Calu3 (cell line): ENCODE data around the gene TUBA4A. TPM values are rescaled to one million over a fixed set of nuclear protein-coding genes. Genes with fewer than 3 reads are reported as not detected.
"Not testable (repeated sequence)": the region's sequence is repeated elsewhere in the genome, so short reads cannot be mapped to it uniquely, and the experiment has no call there.

Experiments used
- BruUV-seq: library from RNA; stranded (reverse); fragments of 400-500 nt; replicated peaks from 2 replicates; lab custom pipeline; 2021; lab: Mats Ljungman, UMichigan
- CTCF ChIA-PET: fragments of 300-600 bp; sonication (Branson Sonifier 250); formaldehyde crosslinking; loops from one replicate; lab custom pipeline; 2022; ENCODE audit warnings: antibody characterized with exemption; lab: Charles Lee
- DNase-seq: peaks from one replicate; pipeline ENCODE4 v3.0.0; 2022
- H3K27ac Mint-ChIP-seq: one replicate; pipeline ENCODE4 v1.8.0; 2022; ENCODE audit warnings: mixed read lengths; ENCODE audit not compliant: unreplicated experiment
- H3K27me3 Mint-ChIP-seq: one replicate; pipeline ENCODE4 v1.8.0; 2022; ENCODE audit warnings: mixed read lengths; ENCODE audit not compliant: unreplicated experiment
- H3K36me3 Mint-ChIP-seq: one replicate; pipeline ENCODE4 v1.8.0; 2022; ENCODE audit warnings: mild to moderate bottlenecking, moderate library complexity, mixed read lengths; ENCODE audit not compliant: insufficient read depth, unreplicated experiment
- H3K4me1 Mint-ChIP-seq: one replicate; pipeline ENCODE4 v1.8.0; 2022; ENCODE audit warnings: mild to moderate bottlenecking, low read depth, mixed read lengths; ENCODE audit not compliant: unreplicated experiment
- H3K4me3 Mint-ChIP-seq: one replicate; pipeline ENCODE4 v1.8.0; 2022; ENCODE audit warnings: mild to moderate bottlenecking, low read depth, moderate library complexity, mixed read lengths; ENCODE audit not compliant: unreplicated experiment
- H3K9me3 Mint-ChIP-seq: one replicate; pipeline ENCODE4 v1.8.0; 2022; ENCODE audit warnings: low read depth, mixed read lengths; ENCODE audit not compliant: unreplicated experiment
- intact Hi-C: fragments of 100-400 bp; cut with micrococcal nuclease; formaldehyde crosslinking; loops from one replicate; pipeline ENCODE4 v1.10.0; 2022; ENCODE audit not compliant: unreplicated experiment
- total RNA-seq: library from RNA; stranded (reverse); gene quantifications from 2 replicates; pipeline ENCODE4 v1.2.3, GENCODE V29; 2022
- TF ChIP-seq, protein P1 (sequence below): fragments of 200-600 bp; IDR thresholded peaks from one replicate; pipeline ENCODE4 v1.8.0; 2022; ENCODE audit warnings: antibody characterized with exemption; ENCODE audit not compliant: unreplicated experiment

TUBA4A gene
- total RNA-seq, 1 experiment from 2014 or later: 97.9 TPM

DNA sequence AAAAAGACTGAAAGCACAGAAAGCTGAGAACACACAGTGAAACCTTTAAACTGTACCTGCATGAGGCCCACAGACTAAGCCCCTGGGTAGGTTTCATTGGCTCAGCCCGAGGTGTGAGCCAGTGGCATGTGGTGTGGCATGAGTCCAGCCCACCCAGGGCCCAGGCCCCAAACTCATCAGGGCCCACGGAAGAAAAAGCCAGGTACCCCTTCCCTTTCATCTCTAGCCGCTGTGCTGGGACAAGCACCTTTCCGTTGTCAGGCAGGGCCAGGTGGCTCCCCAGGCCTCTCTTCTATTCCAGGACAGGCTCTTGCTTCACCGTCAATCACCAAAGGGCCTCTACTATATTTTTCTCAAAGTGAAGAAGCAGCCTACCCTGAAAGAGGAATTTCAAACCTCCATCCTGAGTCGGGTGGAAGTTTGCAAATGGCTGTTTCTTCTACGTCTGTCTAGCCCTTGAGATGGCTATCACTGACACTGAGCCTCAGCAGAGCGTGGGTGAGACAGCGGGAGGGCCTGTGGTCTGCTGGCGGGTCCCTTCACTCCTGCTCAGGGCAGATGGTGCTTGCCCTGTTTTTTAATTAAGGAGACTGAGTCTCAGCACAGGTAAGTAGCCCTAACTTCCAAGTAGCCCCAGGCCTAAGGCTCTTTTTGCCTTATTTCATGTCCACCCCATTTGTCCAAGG is 34.0 kb upstream of the TUBA4A start:
- CTCF ChIA-PET: interaction anchor here (0.7 kb wide), 1 partner anchor 9 kb away, joined by 3 read pairs; the partner anchor contains the start of gene DNAJB2
- Mint-ChIP-seq H3K4me1 (peaks cover 7% of the 10 kb centered on the region), H3K27me3 (peaks cover 10% of the 10 kb centered on the region), H3K4me3 (no peak overlapping the region), H3K27ac (no peak overlapping the region), H3K9me3 (no peaks in the 10 kb centered on the region), H3K36me3 (peaks cover 8% of the 10 kb centered on the region)
- intact Hi-C loops: no loop called here
- no TSS peak for BruUV-seq
- TF ChIP-seq, protein P1, sequence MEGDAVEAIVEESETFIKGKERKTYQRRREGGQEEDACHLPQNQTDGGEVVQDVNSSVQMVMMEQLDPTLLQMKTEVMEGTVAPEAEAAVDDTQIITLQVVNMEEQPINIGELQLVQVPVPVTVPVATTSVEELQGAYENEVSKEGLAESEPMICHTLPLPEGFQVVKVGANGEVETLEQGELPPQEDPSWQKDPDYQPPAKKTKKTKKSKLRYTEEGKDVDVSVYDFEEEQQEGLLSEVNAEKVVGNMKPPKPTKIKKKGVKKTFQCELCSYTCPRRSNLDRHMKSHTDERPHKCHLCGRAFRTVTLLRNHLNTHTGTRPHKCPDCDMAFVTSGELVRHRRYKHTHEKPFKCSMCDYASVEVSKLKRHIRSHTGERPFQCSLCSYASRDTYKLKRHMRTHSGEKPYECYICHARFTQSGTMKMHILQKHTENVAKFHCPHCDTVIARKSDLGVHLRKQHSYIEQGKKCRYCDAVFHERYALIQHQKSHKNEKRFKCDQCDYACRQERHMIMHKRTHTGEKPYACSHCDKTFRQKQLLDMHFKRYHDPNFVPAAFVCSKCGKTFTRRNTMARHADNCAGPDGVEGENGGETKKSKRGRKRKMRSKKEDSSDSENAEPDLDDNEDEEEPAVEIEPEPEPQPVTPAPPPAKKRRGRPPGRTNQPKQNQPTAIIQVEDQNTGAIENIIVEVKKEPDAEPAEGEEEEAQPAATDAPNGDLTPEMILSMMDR: no peak
- DNase-seq: no peak

DNA sequence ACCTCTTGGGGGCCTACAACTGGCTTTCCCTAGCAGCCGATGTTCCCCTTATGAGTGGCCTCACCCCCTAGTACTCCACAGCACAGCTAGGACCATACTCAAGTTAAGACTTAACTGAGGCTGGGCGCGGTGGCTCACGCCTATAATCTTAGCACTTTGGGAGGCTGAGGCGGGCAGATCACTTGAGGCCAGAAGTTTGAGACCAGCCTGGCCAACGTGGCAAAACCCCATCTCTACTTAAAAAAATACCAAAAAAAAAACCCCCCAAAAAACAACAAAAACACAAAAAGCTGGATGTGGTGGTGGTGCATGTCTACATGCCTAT is 33.4 kb upstream of the TUBA4A start:
- BruUV-seq, H3K9me3 Mint-ChIP-seq, intact Hi-C loops, H3K4me3 Mint-ChIP-seq, H3K36me3 Mint-ChIP-seq, H3K27ac Mint-ChIP-seq, DNase-seq, H3K4me1 Mint-ChIP-seq: not testable (repeated sequence)
- CTCF ChIA-PET: interaction anchor here (0.7 kb wide), 1 partner anchor 8 kb away, joined by 3 read pairs; the partner anchor contains the start of gene DNAJB2
- peaks cover 10% of the 10 kb centered on the region for H3K27me3 Mint-ChIP-seq

DNA sequence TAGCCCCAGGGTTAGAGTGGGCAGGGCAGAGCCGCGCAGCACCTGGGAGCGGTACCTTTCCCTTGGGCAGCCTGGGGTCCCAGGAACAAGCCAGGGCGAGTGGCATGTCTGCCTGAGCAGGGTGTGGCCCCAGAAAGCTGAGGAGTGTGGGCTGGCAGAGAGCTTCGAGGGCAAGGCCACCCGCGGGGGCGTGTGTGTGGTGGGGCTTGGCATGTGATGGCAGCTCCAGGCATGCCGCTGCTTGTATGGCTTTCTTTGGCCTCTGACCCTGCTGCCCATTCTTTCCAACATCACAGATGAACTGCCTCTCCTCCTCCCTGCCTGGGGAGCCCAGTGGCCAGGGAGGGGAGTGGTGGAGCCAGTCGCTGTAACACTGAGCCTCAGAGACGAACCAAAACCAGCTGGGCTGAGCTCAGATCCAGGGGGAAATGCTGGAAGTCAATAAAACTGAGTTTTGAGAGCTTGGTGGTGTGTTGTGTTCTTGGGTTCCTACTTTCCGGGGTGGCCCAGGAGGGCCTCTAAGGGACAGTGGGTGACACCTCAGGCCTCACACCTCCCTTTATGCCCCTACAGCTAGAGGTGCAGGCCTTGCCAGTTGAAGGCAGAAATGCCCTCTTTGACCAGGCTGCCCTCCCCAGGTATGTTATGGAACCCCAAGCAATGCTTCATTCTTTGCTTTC is 32.9 kb upstream of the TUBA4A start:
- TF ChIP-seq, protein P1: no peak
- CTCF ChIA-PET: no interaction called here
- TSS peak; percentile 6 for BruUV-seq
- H3K36me3 Mint-ChIP-seq: peaks cover 8% of the 10 kb centered on the region
- no peak overlapping the region for H3K4me3 Mint-ChIP-seq
- H3K27ac Mint-ChIP-seq: no peak overlapping the region
- peaks cover 10% of the 10 kb centered on the region for H3K27me3 Mint-ChIP-seq
- no peak for DNase-seq
- intact Hi-C loops: no loop called here
- H3K9me3 Mint-ChIP-seq: no peaks in the 10 kb centered on the region
- peaks cover 7% of the 10 kb centered on the region for H3K4me1 Mint-ChIP-seq

DNA sequence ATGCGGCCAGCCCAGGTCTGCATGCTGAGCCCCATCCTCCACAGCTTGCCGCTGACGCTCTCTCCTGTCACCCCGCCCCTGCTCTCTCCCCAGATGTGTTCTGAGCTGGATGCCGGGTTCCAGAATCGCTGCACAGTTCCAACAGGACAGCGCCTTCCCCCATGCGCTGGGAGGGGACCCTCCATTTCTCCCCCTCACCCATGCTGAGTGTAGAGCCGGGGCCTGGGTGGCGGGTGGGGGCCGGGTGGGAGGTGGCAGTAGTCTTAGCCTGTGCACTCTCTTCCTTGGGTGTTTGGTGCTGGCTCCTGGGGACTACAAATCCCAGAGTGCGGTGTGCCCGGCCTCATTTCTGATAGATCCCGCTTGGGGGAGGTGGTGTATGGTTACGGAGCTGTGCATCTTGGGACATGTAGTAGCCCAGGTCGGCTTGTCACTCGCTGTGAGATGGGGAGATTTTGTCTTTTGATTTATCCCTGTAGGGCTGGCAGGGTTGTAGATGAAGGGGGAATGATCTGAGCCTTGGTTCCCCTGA is 32.2 kb upstream of the TUBA4A start:
- TF ChIP-seq, protein P1: no peak
- no TSS peak for BruUV-seq
- Mint-ChIP-seq H3K9me3 (no peaks in the 10 kb centered on the region), H3K27ac (no peak overlapping the region), H3K4me3 (no peak overlapping the region), H3K36me3 (peaks cover 8% of the 10 kb centered on the region), H3K4me1 (peaks cover 11% of the 10 kb centered on the region), H3K27me3 (peaks cover 10% of the 10 kb centered on the region)
- intact Hi-C loops: no loop called here
- CTCF ChIA-PET: no interaction called here
- no peak for DNase-seq
